Measurements from ENCODE around the gene PPP2R5C. TPM values are rescaled to one million over a fixed set of nuclear protein-coding genes. Genes with fewer than 3 reads are reported as not detected.

Gene PPP2R5C
- total RNA-seq, 1 experiment from 2014 or later = 120 TPM

DNA sequence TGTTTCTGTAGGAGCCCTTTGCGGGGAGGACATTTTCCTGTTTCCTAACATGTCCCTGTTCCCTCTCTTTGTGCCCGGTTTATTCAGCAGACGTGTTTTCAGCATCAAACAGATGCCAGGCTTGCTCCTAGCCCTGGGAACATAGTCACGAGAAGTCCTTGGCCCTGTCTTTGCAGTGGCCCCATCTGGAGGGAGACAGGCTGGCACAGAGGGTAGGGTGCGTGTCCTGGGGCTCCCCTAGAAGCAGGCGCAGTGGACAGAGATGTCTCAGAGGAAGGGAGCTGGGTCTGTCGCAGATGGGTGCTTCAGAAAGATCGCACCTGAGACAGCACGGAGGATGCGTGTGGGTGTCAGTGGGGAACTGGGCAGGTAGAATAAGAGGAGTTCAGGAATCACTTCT, 127.9 kb downstream of the PPP2R5C start:
- CTCF ChIA-PET = interaction anchor here (0.6 kb wide), 1 partner anchor 118 kb away, joined by 4 read pairs; no protein-coding TSS in a partner anchor
- peaks cover 34% of the 10 kb centered on the region for H3K36me3 Mint-ChIP-seq (ENCODE audit: insufficient read depth, unreplicated experiment)
- no peak for TF ChIP-seq CTCF (IDR thresholded peaks at IDR 0.05; ENCODE audit: unreplicated experiment)
- H3K27me3 Mint-ChIP-seq (ENCODE audit: unreplicated experiment) = no peaks in the 10 kb centered on the region
- no peaks in the 10 kb centered on the region for H3K9me3 Mint-ChIP-seq (ENCODE audit: low read depth, unreplicated experiment)
- H3K4me1 Mint-ChIP-seq (ENCODE audit: low read depth, unreplicated experiment) = no peaks in the 10 kb centered on the region
- intact Hi-C loops (cut with micrococcal nuclease; ENCODE audit: unreplicated experiment) = no loop called here
- H3K4me3 Mint-ChIP-seq (ENCODE audit: low read depth, unreplicated experiment) = no peak overlapping the region
- BruUV-seq (replicated peaks) = no TSS peak
- no peak overlapping the region for H3K27ac Mint-ChIP-seq (ENCODE audit: unreplicated experiment)
- no peak for DNase-seq

- CTCF ChIA-PET = interaction anchor here (0.6 kb wide), 1 partner anchor 118 kb away, joined by 4 read pairs; no protein-coding TSS in a partner anchor
- TF ChIP-seq CTCF (IDR thresholded peaks at IDR 0.05; ENCODE audit: unreplicated experiment) = no peak
- no peaks in the 10 kb centered on the region for H3K27me3 Mint-ChIP-seq (ENCODE audit: unreplicated experiment)
- no TSS peak for BruUV-seq (replicated peaks)
- intact Hi-C loops (cut with micrococcal nuclease; ENCODE audit: unreplicated experiment) = loop anchor here (5.0 to 10.0 kb wide), 2 partner anchors 115 to 502 kb away; no protein-coding TSS in a partner anchor
- H3K9me3 Mint-ChIP-seq (ENCODE audit: low read depth, unreplicated experiment) = no peaks in the 10 kb centered on the region
- no peak overlapping the region for H3K4me3 Mint-ChIP-seq (ENCODE audit: low read depth, unreplicated experiment)
- no peak for DNase-seq
- no peaks in the 10 kb centered on the region for H3K4me1 Mint-ChIP-seq (ENCODE audit: low read depth, unreplicated experiment)
- H3K36me3 Mint-ChIP-seq (ENCODE audit: insufficient read depth, unreplicated experiment) = peaks cover 35% of the 10 kb centered on the region
- H3K27ac Mint-ChIP-seq (ENCODE audit: unreplicated experiment) = no peak overlapping the region
Measured at GRCh38 chr14:101889898-101890297, 128.4 kb downstream of the PPP2R5C start.

DNA sequence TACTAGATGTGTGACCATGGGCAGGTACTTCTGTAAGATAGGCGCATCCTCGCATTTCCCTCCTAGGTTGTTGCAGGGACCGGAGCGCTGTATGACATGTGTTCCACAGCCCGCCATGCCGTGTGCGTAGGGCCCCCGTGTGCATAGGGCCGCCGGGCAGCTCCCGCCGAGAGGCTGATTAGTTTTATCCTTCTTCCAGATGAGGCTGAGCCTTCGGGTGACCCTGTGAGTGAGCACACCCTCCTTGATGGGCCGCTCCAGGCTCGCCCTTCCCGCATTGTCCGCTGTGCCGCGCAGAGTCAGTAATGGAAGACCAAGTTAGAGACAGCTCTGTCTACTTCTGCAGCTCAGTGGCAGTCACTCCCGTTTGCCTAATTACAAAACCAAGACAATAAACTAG, 130.0 kb downstream of the PPP2R5C start:
- Mint-ChIP-seq H3K27me3 (ENCODE audit: unreplicated experiment) (no peaks in the 10 kb centered on the region), H3K9me3 (ENCODE audit: low read depth, unreplicated experiment) (no peaks in the 10 kb centered on the region), H3K4me1 (ENCODE audit: low read depth, unreplicated experiment) (no peaks in the 10 kb centered on the region), H3K27ac (ENCODE audit: unreplicated experiment) (no peak overlapping the region), H3K36me3 (ENCODE audit: insufficient read depth, unreplicated experiment) (peaks cover 39% of the 10 kb centered on the region), H3K4me3 (ENCODE audit: low read depth, unreplicated experiment) (no peak overlapping the region)
- CTCF ChIA-PET = no interaction called here
- TF ChIP-seq CTCF (IDR thresholded peaks at IDR 0.05; ENCODE audit: unreplicated experiment) = no peak
- no TSS peak for BruUV-seq (replicated peaks)
- no peak for DNase-seq
- intact Hi-C loops (cut with micrococcal nuclease; ENCODE audit: unreplicated experiment) = loop anchor here (5.0 to 10.0 kb wide), 2 partner anchors 117 to 501 kb away; no protein-coding TSS in a partner anchor

- no peaks in the 10 kb centered on the region for H3K9me3 Mint-ChIP-seq (ENCODE audit: low read depth, unreplicated experiment)
- BruUV-seq (replicated peaks) = no TSS peak
- H3K27ac Mint-ChIP-seq (ENCODE audit: unreplicated experiment) = no peak overlapping the region
- peaks cover 42% of the 10 kb centered on the region for H3K36me3 Mint-ChIP-seq (ENCODE audit: insufficient read depth, unreplicated experiment)
- CTCF ChIA-PET = no interaction called here
- TF ChIP-seq CTCF (IDR thresholded peaks at IDR 0.05; ENCODE audit: unreplicated experiment) = no peak
- no peaks in the 10 kb centered on the region for H3K4me1 Mint-ChIP-seq (ENCODE audit: low read depth, unreplicated experiment)
- no peak for DNase-seq
- no peak overlapping the region for H3K4me3 Mint-ChIP-seq (ENCODE audit: low read depth, unreplicated experiment)
- no peaks in the 10 kb centered on the region for H3K27me3 Mint-ChIP-seq (ENCODE audit: unreplicated experiment)
- intact Hi-C loops (cut with micrococcal nuclease; ENCODE audit: unreplicated experiment) = loop anchor here (5.0 to 10.0 kb wide), 2 partner anchors 119 to 499 kb away; no protein-coding TSS in a partner anchor
Measured at GRCh38 chr14:101893759-101894158, 132.2 kb downstream of the PPP2R5C start.
